Measurements from ENCODE around the gene RMRP.
A peak's percentile ranks its signal among the peaks of the same experiment; 100 is the strongest.

Gene RMRP

DNA sequence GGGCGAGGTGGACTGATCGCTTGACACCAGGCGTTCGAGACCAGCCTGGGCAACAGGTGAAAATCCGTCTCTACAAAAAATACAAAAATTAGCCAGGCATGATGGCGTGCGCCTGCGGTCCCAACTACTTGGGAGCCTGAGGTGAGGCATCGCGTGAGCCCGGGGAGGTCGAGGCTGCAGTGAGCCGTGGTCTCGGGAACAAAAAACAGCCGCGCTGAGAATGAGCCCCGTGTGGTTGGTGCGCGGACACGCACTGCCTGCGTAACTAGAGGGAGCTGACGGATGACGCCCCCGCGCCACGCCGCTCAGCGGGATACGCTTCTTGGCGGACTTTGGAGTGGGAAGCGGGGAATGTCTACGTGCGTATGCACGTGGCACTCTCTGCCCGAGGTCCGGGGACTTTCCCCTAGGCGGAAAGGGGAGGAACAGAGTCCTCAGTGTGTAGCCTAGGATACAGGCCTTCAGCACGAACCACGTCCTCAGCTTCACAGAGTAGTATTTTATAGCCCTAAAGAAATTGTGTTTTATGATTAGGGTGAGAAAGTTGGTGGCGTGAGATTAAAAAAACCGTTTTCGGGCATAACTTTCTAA is at the start of gene RMRP:
RMRP (minus strand) TSS at position 474 of the 591 bp plus-strand sequence.
- peak; percentile 96 for DNase-seq

DNA sequence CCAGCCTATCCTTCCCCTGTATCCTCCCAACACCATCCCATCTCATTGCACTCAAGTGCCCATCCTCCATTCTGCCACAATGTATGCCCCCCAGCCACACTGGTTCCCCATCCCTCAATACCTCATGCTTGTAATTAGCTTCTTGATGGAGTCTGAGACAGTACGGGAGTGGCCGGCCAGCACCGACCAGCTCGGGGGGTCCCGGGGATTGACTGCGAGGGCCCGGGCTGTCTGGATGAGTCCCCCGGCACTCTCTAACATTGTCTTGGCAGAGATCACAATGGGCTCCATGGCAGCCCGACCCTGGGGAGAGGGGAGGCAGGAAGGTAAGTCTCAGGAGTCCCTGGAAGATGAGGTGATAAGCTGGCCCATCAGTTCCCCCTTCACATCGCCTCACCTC is 49.1 kb upstream of the RMRP start:
- no peak for DNase-seq

DNA sequence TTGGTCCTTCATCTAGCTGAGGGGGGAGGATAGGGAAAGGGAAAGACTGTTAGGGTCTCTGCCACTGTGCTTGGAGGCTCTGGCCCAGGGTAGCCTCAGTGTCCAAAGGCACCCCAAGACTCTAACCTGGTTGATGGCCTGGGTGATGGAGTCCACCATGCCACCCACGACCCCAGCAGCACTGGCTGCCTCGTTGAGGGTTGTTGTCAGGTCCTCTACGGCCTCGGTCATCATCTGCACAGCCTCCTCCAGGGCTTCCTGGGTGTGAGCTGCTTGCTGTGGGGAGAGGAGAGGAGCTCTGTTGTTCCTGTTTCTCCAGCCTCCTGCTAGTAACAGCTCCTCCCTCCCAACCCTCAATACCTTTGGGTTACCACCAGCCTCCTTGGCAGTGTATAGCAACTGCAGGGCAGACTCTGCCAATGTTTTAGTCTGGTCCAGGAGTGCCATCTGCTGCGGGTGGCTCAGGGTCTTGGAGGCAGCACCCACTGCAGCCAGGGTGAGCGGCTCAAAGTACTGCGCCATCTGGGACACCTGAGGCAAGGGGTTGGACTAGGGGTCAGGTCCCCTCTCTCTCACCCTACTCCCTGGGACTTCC is 48.1 kb upstream of the RMRP start:
- DNase-seq, result no peak

DNA sequence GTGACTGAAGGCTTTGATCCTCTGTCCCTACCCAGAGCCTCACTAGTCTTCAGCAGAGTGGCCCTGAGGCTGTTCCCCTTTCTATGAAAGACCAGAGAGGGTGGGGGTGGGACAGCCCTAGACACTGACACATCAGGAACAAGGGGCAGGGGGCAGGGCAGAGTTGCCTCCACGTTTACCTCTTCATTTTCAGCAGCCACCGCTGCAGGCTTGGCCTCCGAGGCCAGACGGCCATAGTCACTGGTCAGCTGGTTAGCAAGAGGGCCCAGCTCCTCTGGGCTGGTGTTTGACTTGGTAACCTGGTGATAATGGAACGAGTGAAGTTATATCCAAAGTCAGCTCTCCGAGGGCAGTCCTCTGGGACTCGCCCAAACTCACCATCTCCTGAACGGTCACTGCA is 47.6 kb upstream of the RMRP start:
- DNase-seq, result no peak

DNA sequence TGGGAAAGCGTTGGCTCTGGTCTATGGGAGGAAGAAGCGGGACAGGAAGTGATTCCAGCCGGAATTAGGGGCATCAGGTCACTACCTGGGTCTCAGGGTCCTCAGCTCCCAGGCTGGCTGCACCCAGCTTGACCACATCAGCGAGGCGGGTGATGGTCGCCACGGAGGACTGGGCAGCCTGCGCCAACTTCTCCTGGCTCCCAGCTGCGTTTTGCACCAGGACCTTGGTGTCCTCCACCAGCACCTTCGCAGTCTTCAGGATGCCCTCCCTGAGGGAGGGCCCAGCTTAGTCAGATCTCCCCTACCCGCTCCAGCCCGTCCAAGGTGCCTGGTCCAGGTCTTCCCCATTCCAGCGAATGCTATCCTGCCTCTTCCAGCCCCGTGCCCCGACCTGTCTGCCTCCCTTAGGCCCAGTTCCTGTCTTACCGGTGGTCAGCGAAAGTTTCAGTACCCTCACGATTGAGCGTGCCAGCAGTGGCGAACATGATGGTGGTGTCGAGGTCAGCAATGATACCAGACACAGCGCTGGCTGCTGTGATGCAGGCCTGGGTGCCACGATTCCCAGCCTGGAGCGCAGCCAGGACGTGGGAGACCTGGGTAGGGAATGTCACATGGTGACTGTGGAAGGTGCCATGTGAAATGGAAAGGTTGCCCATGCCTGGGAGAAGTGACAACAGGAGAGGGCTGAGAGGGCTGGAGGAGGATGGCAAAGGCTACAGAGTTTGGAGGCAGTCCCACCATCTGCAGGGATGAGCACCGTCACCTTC is 46.3 kb upstream of the RMRP start:
- DNase-seq, result no peak

DNA sequence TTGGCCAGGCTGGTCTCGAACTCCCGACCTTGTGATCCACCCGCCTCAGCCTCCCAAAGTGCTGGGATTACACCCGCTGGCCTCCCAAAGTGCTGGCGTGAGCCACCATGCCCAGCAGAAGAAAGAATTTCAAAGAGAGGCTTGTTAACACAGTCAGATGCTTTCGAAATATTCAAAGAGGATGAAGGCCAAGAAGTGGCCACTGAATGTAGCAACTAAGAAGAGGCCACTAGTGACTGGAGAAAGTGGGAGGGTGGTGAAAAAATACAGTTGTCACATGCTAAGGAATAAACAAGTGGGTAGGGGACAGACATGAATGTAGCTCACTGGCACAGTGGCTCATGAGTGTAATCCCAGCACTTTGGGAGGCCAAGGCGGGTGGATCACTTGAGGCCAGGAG is 44.9 kb upstream of the RMRP start:
- DNase-seq, result no peak

DNA sequence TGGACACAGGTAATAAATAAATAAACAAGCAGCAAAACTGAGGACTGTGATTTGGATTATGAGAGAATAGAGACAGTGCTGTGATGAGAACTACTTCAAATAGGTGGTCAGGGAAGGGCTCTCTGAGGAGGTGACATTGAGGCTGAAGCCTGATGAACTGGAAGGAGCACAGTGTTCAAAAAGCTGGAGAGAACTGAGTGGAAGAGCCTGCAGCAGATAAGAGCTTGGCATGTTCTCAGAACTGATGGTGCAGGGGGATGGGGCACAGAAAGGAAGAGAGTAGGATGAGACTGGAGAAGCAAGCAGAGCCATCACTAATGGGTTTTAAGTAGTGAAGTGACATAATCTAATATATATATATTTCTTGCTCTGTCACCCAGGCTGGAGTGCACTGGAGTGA is 43.1 kb upstream of the RMRP start:
- no peak for DNase-seq

DNA sequence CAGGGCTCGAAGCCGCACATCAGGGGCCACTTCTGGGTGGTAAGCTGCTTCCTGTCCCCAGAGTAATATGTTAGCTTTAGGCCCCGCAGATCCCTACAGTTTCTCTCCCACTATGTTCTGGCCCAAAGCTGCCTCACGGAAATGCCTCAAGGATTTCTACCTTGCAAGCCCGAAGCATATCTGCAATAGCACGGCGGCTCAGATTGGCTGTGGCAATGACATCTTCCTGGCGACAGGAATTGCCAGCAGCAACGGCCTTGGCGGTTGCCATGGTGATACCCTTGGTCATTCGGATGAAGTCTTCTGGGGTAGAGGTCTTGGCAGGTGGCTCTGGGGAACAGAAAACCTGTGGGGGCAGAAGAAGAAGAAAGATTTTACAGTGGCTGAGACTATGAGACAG is 42.2 kb upstream of the RMRP start:
- DNase-seq, result no peak

DNA sequence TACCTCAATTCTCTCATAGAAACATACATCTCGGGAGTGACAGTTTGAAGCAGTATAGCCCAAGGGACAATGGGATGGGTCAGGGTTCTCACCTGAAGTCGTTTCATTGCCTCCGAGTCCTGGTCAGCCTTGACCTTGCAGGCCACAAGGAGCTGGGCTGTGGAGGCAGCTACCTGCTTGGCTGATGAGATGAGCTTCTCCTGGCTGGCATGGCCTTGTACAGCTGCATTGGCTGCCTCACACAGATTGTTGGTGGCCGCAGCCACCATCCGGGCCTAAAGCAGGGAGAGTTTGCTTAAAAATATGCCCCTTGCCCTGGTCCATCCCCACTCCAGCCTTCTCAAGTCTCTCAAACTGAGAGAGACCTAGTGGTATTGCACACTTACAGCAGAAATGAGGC is 40.4 kb upstream of the RMRP start:
- no peak for DNase-seq

DNA sequence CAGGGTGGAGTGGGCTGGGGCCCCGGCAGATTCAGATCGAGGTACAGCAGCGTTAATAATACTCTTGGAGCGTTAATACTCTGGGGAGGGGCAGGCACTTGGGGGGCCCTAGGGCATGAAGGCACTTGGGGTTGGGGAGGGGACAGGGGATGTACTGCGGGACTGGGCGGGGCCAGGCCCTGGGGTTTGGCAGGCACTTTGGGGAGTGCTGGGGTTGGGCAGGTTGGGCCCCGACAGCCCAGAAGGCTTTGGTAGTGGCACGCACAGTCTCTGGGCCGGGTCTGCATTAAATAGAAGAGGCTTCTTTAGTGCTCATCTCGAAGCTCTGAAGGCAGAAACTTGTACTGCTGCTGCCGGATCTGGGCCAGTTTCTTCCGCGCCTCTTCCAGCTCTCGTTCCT is 39.7 kb upstream of the RMRP start:
- DNase-seq, result no peak

DNA sequence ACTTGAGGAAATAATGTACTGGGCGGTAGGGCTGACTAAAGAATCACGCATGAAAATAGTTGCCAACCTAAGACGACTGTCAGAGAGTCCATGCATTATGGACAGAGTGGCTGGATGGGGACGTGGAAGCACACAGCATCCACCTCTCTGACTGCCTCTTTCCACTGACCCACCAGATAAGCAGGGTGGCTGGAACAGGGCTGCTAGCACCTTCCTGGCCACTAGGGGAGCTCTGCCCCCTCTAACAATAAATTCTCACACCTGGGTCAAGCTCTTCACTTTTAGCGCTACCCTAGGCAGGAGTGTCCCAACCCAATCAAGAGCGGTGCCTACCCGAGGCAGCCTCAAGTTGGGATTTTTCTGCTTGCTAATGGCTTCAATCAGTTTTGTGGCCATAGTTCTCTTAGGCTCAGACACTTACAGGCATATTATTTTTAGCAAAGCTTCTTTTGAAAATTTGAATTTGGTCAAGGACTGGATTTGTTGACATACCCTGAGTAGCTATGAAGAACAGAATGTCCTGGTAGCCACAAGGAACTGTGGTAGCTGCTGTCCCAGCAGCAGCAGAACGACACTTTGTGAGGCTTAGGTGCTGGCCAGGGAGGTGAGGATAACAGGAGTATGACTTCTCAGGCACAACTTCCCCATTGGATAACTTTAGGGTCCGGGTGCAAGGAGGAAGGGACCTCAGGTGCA is 38.8 kb upstream of the RMRP start:
- peak; percentile 72 to 74 for DNase-seq

DNA sequence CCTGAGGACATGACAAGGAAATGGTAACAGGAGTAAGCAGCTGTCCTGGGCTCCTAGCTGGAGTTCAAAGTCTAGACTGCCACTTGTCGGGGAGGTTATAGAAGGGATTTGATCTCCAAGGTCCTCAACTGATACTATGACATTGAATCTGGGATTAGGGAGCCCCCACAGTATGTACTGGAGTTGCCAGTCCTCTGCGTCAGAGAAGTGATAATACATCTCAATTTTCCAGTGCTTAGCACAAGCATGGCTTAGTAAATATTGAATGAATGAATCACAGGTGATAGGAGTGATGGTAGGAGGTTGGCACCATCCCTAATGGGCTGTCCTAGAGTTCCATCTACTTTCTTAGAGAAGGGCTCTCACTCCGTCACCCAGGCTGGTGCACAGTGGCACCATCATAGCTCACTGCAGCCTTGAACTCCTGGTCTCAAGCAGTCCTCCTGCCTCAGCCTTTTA is 38.2 kb upstream of the RMRP start:
- DNase-seq, result no peak

DNA sequence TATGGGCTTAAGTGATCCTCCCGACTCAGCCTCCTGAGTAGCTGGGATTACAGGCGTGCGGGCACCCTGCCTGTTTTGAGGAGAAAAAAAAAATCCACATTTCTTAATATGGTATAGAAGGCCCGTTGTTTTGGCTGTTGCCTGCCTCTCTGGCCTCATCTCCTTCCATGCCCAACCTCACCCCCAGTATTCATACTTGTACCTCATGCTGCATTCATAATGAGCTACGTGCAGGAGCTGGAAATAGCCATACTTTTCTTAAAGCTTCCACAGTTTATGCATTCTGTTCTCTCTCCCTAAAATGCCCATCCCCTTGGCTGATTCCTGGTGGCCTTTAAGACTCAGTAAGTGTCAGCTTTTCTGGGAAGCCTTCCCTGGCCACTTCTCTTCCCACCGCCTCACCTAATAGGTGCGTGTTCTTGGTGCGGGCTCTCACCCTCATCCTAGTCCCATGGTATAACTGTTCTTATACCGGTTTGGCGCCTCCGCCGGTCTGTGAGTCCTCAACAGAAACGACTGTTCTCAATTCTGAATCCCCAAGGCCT is 34.0 kb upstream of the RMRP start:
- DNase-seq, result no peak

DNA sequence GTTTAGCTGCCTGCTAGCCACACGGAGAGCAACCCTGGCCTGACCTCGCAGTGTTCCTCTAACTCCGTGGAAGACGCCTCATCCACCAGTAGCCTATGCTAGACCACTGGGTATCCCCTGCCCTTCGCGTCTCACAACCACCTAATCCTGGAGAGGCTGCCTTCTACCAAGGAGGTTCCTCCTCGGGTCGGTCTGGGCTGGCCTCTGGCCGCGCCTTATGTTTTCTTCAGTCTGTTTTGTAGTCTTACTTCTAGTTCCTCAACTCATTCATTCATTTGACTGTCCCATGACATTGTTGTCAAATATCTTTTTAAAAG is 33.5 kb upstream of the RMRP start:
- DNase-seq, result no peak

DNA sequence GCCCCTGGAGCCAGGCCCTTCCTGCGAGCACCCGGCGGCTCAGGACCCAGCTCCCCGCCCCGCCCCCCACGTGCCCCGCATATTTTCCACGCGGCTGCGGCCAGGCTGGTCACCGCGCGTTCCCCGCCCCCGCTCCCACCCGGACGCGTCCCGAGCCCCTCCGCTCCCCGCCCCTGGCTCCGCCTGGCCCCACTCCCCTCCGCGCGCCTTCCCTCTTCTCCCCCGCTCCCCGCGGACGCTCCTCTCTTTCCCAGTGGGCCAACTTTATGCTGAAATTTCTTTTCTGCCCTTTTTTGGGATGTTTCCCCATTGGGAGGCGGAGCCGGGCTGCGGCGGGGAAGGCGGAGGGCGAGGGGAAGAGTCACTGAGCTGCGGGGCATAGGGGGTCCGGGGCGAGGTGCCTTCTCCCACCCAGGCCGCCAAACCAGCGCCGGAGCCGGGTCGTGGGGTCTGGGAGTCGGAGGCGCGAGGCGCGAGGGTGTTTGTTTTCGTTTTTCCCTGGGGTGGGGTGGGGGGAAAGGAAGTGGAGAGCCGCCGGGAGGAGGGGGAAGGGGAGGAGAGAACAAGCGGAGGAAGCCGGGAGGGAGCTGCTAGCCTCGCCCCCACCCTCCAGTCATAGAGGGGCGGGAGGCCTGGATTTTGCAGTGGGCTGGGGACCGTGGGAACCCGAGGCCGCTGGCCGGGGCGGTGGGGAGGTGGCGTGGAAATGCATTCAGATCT is 33.0 kb upstream of the RMRP start:
- peak; percentile 45 to 48 for DNase-seq

DNA sequence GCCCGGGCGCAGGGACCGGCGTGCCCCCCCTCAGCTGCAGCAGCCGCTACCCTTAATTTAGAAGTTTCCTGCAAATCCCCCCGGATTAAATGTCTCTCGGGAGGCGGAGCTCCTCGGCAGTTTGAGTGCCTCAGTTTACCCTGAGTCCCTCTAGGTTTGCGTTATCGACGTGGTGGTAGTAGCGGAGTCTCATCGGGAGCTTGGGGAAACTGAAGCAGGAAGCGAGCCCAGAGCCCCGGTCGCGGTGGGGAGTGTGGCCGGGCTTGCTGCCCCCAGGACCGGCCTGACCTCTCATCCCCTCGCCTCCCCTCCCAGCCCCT is 32.4 kb upstream of the RMRP start:
- DNase-seq, result no peak

DNA sequence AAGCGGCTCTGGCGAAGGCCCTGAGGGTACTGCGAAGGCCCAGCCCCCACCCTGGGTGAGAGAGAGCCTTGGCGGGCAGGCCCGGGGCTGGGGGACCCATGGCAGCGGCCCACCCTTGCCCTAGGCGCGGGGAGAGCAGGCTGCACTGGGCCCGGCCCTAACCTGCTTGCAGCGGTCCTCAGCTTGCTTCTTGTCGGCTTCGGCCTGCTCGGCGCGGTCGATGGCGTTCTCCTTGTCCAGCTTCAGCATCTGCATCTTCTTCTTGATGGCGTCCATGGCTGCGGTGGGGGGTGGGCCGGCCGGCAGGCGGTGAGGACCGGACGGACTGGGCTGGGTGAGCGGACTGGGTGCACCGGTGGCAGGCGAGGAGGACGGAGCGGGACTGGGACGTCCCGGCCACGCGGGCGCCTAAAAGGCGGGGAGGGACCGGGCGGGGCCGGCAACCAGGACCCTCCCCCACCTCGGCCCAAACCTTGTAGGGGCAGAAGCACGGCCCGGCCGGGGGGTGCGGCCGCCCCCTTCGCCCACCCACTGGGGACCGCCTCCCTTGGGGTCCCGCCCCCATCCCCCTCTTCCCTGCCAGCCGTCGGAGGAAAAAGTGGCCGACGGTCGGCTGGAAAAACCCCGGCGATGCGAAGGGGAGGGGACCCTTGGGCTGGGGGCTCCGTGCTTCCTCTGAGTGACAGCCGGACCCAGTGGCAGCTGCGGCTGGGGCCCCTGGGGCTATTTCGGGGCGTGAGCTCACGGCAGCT is 31.9 kb upstream of the RMRP start, which contains the start of gene TPM2:
TPM2 (minus strand) TSS at position 384 of the 752 bp plus-strand sequence; CDS start at position 276, 108 bp downstream.
- no peak for DNase-seq

DNA sequence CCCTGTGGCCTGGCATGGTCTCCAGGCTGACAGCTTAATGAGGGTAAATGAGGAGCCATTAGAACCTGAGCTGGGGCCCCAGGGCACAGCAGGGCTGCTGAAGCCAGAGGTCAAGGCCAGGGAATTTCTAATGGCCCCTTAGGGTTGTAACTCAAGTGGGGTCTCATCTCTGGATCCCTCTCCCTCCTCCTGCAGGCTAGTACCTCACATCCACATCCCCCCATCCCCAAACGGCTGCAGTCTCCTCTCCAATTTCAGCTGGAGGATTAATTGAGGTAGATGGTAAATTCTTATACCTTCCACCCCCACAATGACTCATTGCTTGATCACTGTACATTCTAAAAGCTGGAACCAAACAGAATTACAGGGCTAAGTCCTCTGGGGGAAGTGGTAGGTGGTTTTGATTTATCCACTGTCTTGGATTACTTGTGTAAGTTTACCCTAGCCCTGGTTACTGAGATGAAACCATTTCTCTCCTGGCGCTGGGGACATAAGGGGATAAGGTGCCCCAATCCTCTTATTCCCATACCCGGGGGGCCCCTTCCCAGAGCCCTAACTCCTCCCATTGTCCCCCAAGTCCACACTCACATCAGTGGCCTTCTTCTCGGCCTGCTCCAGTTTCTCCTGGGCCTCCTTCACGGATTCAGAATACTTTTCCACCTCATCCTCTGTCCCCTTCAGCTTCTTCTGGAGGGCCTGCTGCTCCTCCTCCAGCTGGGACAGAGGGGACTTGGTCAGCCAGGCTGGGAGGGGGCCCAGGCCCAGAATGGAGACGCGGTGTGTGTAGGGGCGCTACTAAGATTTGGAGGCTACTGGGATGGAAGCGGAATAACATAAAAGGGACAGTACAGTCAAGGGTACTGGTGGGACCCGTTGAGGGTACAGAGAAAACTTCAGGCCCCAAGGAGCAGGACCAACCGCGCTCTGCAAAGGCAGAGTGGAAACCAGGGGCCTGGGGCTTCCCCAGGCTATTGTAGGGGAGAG is 31.0 kb upstream of the RMRP start:
- peak in 1 of 2 experiments; percentile 38 for DNase-seq

DNA sequence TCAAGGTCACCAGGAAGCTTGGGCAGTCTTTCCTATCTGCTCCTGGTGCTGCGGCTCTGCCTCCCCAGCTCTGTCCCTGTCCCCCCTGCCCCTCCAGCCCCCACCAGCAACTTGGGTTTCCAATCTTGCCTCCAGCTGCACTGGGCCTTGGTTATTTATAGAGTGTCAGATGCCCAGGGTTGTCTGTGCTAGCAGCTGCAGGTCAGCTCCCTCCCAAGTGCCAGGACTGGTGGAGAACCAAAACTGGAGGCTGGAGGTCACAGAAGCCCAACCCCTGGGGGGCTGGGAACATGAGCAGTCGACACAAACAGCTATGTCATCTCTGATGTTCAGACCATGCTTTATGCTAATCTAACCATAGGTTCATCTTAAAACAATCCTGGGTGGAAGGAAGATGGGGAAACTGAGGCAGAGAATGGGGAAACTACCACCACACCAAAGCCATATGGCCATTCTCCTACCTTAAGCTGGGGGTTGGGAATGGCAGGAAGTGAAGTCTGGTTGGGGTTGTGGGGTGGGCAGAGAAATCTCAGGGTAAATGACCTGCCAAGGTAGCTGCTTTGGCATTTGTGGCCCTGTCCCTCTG is 30.2 kb upstream of the RMRP start:
- DNase-seq, result no peak

DNA sequence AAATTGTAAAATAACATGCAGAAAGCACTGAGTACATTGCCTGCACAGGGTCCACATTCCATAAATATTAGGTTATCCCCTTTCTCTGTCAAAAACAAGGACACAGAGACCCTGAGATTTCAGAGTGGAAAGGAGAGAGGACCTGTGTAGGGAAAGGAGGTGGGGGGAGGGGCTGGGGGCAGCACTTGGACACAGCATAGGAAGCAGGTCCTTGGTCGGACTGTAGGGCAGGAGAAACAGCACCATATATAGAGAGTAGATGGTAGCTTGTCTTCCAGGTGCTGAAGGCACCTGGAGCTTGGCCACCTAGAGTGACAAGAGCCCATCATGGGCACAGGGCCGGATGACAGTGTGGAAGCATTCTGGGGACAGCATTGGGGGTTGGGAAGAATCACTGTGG is 29.5 kb upstream of the RMRP start:
- no peak for DNase-seq

Measured in activated T-cell treated with anti-CD3 and anti-CD28 coated beads, Interleukin-2, amount 50 U/mL, for 48 hours (primary cell).